ENCODE measurements around the gene BRD2. TPM values are rescaled to one million over a fixed set of nuclear protein-coding genes. Genes with fewer than 3 reads are reported as not detected.

BRD2 gene
- total RNA-seq, 4 donors from 2014 or later: 107 to 154 (median 124) TPM

DNA sequence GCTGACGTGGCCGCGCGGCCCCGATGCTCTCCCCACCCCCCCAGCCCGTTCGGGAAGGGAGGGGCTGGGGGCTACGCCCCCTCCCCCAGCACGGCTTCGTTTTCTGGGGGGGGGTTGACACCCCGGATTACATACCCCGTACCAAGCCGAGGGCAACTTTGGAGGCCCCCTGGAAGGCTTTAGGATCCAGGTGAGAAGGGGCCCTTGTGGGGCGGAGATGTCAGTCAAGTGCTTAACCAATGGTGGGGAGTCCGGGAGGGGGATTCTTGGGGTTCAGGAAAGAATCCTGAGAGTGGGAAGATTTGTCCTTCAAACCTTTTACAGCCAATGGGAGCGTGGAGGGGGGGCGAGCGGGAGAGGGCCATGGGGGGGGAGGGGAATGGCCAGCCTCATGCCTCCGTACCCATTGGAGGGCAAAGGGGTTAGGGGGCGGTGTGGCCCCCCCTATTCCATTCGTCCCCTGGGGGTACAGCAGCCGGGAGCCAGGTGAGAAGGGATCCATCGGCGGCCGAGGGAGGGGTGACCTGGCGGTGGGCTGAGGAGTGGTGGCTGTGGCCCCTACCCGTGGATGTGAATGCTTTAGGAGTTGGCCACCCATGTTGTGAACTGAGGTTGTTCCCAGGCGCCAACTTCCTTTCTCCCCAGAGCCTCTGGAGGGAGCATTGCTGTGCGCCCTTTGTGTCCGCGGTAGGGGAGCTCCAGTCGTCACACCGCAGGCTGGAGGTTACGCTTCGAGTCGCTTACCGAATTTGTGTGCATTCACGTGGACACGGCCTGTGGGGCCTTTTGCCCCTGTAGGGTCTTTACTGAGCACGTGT is 682 bp downstream of the BRD2 start:
- Histone ChIP-seq H3K9me3 (no peaks in the 10 kb centered on the region), H3K4me3 (peak overlapping the region; percentile 66 to 91), H3K27me3 (no peaks in the 10 kb centered on the region), H3K27ac (peak overlapping the region; percentile 94 to 100 (median 98)), H3K4me1 (peaks cover 2 to 27% (median 4%) of the 10 kb centered on the region in 3 donors), H3K36me3 (peaks cover 0 to 12% of the 10 kb centered on the region in 2 donors)
- TF ChIP-seq, protein P1, sequence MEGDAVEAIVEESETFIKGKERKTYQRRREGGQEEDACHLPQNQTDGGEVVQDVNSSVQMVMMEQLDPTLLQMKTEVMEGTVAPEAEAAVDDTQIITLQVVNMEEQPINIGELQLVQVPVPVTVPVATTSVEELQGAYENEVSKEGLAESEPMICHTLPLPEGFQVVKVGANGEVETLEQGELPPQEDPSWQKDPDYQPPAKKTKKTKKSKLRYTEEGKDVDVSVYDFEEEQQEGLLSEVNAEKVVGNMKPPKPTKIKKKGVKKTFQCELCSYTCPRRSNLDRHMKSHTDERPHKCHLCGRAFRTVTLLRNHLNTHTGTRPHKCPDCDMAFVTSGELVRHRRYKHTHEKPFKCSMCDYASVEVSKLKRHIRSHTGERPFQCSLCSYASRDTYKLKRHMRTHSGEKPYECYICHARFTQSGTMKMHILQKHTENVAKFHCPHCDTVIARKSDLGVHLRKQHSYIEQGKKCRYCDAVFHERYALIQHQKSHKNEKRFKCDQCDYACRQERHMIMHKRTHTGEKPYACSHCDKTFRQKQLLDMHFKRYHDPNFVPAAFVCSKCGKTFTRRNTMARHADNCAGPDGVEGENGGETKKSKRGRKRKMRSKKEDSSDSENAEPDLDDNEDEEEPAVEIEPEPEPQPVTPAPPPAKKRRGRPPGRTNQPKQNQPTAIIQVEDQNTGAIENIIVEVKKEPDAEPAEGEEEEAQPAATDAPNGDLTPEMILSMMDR (IDR thresholded peaks at IDR 0.05): peak in 1 of 4 experiments; percentile 8
- TF ChIP-seq POLR2A (IDR thresholded peaks at IDR 0.05) (peak in 1 of 2 donors; percentile 17), POLR2AphosphoS5 (IDR thresholded peaks at IDR 0.05) (no peak)
- ATAC-seq: peak; percentile 50
- WGBS, 2 donors (ENCODE audit: low coverage in 1 of 2): 0% methylated on average over 2 of the region's 40 CpGs; no CpG with 5 or more reads in 1 of the 2 donors

DNA sequence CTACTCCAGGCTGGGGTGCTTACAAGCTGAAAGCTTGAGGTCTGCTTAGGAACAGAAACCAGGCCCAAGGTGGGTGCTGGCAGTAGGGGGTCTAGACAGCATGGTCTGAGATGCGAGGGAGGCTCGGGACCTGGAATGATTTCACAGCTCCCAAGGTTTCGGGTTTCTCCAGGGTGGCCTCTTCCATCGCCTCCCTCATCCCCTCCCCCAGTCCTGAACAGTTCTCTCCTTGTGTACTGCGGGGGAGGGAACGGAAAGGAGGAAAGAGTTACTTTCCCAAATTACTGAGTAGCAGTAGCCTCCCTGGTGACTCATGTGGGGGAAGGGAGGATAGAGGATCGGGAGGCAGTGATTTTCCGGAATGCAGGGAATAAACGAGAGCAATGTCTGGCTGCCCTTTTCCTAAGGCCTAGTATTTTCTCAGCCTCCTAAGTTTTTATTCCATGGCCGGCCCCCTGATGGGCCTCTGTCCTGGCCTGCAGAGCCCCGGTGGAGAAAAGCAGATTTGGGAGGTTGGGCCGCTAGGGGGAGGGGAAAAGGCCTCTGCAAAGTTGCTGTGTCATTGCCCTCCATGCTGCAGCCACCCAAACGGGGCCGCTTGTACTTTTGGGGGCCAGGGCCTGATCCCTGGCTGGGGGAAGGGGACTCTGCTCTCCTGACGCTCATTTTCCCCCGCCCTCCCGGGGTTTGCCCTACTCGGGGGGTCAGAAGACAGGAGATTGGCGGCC is 1.5 kb downstream of the BRD2 start:
- TF ChIP-seq POLR2A (IDR thresholded peaks at IDR 0.05) (peak in 1 of 2 donors; percentile 20), EP300 (IDR thresholded peaks at IDR 0.05) (no peak), POLR2AphosphoS5 (IDR thresholded peaks at IDR 0.05) (peak; percentile 86)
- TF ChIP-seq, protein P1 (IDR thresholded peaks at IDR 0.05): peak in 3 of 4 experiments; percentile 54 to 77 (median 69)
- peak; percentile 10 for ATAC-seq

DNA sequence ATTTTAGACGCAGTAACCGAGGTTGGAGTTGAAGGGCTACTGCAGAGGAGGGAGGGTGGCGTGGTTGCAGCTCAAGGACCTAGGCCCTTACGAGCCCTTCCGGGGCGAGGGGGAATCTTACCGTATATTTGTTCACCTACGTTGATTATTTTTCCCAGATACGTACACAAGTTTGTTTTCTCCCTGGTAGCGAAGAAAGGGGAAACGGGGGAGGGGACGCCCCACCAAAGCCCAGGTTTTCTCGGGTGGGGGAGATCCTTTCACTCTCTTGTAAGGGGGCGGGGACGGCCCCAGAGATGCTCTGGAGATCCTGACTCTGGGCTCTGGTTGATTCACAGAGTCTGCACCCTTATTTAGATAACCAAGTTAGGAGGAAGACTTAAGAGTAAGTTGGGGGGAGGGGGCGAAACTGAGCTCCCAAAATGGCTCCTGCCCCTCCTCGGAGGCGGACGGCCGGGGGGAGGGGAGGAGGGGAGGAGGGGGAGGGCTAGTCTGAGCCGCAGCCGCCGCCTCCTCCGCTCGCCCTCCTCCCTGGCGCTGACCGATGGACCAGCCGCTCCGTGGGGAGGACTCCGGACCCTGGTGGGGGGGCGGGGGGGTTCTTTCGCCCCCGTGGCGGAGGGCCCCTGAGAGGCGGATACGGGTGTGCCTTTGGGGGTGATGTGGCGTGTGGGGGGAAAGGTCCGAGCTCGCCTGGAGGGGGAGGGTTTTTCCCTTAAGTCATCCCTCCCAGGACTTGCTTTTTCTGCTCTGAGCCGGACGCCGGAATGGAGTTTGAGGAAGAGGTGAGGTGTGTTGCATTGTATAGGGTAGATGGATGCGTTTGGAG is 2.2 kb downstream of the BRD2 start:
- ATAC-seq: peak; percentile 21
- WGBS, 2 donors (ENCODE audit: low coverage in 1 of 2): 0% methylated on average over 16 of the region's 43 CpGs; no CpG with 5 or more reads in 1 of the 2 donors
- Histone ChIP-seq H3K9me3 (no peaks in the 10 kb centered on the region), H3K36me3 (peaks cover 0 to 27% of the 10 kb centered on the region in 2 donors), H3K4me3 (peak overlapping the region; percentile 66 to 91), H3K27me3 (no peaks in the 10 kb centered on the region), H3K27ac (peak overlapping the region; percentile 94 to 100 (median 98)), H3K4me1 (peaks cover 2 to 42% (median 12%) of the 10 kb centered on the region in 3 donors)
- TF ChIP-seq POLR2A (IDR thresholded peaks at IDR 0.05): peak in 1 of 2 donors; percentile 44
- no peak for TF ChIP-seq EP300 (IDR thresholded peaks at IDR 0.05)
- TF ChIP-seq, protein P1 (IDR thresholded peaks at IDR 0.05): no peak
- TF ChIP-seq POLR2AphosphoS5 (IDR thresholded peaks at IDR 0.05): peak; percentile 61

More for the DNA sequence above, 1.5 kb downstream of the BRD2 start:
- peaks cover 2 to 35% (median 6%) of the 10 kb centered on the region in 3 donors for H3K4me1 ChIP-seq
- 0% methylated on average over 3 to 9 of the region's 19 CpGs for WGBS, 2 donors (ENCODE audit: low coverage in 1 of 2)
- no peaks in the 10 kb centered on the region for H3K9me3 ChIP-seq
- peak overlapping the region; percentile 66 to 91 for H3K4me3 ChIP-seq
- H3K36me3 ChIP-seq: peaks cover 0 to 19% of the 10 kb centered on the region in 2 donors
- peak overlapping the region; percentile 94 to 100 (median 98) for H3K27ac ChIP-seq
- no peaks in the 10 kb centered on the region for H3K27me3 ChIP-seq

DNA sequence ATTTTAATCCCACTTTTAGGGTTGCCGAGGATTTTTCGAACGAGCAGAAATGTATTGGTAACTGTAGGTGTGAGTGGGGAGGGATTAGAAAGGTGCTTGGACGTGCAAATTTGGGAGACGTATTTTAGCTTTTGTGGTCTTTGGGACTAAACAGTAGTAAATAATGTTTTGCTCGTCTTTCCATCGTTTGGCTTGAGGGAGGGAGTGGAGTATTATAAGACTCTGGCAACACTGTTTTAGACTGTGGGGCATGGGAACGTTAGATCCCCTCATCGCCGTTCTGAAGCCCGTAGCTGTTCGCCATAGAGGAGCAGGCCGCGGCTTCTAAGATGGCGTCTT is 2.8 kb downstream of the BRD2 start:
- H3K27ac ChIP-seq: peak overlapping the region; percentile 94 to 100 (median 98)
- H3K4me1 ChIP-seq: peaks cover 2 to 42% (median 13%) of the 10 kb centered on the region in 3 donors
- no peaks in the 10 kb centered on the region for H3K27me3 ChIP-seq
- H3K9me3 ChIP-seq: no peaks in the 10 kb centered on the region
- peak overlapping the region; percentile 66 to 91 for H3K4me3 ChIP-seq
- TF ChIP-seq POLR2A (IDR thresholded peaks at IDR 0.05) (no peak), EP300 (IDR thresholded peaks at IDR 0.05) (no peak), POLR2AphosphoS5 (IDR thresholded peaks at IDR 0.05) (no peak)
- TF ChIP-seq, protein P1 (IDR thresholded peaks at IDR 0.05): no peak
- no peak for ATAC-seq
- peaks cover 0 to 33% of the 10 kb centered on the region in 2 donors for H3K36me3 ChIP-seq
- 0 to 1% methylated on average over 7 to 12 of the region's 15 CpGs for WGBS, 2 donors (ENCODE audit: low coverage in 1 of 2)
